ENCODE results near the gene MMAA. TPM values are rescaled to one million over a fixed set of nuclear protein-coding genes. Genes with fewer than 3 reads are reported as not detected.

Gene MMAA
- 1 to 10 TPM; 1.7 to 2.0 TPM for total RNA-seq

DNA sequence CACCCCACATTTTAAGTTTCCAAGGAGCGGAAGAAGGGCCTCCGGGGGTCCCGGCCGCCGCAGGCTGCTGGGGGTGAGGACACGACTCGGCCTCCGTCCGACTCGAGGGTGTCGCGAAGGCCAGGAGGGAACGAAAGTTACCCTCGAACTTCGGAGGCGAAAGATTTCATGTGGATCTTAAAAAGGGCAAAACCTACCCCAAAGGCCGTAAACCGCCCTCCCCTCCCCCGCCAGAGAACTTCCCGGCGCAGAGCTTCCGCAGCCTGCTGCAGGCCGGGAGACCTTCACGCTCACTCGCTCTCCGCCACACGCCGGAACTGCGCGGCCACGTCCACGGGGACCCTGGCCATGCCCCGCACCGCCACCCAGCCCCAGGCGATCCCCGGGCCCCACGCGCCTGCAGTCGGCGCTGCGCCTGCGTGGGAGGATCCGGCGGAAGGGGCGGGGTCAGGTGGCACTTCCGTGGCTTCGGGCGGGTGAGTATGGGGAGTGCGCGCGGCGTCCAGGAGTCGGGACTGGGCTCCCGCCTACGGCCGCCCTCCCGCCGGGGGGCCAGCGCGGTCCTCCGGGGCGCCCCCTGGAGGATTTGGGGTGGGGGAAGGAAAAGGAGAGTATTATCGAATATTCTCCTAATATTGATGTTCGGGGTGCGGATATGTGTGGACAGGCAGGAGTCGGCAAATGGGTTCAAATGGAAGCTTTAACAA lies at the start of gene MMAA:
Gene MMAA (plus strand): TSS at position 454 of the 707 bp plus-strand sequence. CDS start 19,755 bp downstream, outside the sequence.

DNA sequence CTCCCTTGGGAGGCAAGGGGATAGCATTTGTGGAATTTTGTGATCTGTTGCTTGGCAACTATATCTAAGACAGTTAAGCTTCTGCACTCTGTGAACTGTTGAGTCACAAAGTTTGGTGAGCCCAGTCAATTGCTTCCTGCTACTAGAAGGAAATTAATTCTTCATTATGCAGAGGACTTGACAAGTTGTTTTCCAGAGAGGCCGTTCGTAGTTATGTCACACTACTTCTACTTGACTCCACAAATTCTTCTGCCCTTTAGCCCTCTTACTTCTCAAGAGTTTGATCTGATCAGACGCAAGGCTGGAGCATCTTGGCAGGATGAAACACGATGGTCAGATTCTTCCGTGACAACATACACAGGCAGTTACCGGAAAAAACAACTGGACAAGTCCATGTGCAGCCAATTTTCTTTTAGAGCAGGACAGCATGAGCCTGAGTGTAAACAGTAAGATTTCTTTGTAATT lies 60.8 kb downstream of the MMAA start, which contains the start of gene C4orf51:
Gene C4orf51 (plus strand): TSS at position 156 of the 465 bp plus-strand sequence. CDS start 58 bp downstream, at position 214.

Other genes starting within 250 kb of the MMAA start
- 10 to 100 TPM; 21.6 to 23.4 TPM for gene SMAD1, start 137.5 kb upstream of the MMAA start, total RNA-seq
- gene C4orf51, start 60.8 kb downstream of the MMAA start, total RNA-seq: not detected

All from melanocyte of skin (primary cell).